H1 (cell line): Measurements from ENCODE around the gene GRM8. TPM values are rescaled to one million over a fixed set of nuclear protein-coding genes. Genes with fewer than 3 reads are reported as not detected.

Experiments used
- CTCF ChIA-PET: fragments of 300-600 bp; sonication (Branson Sonifier 250); formaldehyde crosslinking; loops from one replicate; lab custom pipeline; 2021; ENCODE audit not compliant: partially characterized antibody; lab: Charles Lee
- POLR2A ChIA-PET: fragments of 300-600 bp; sonication (Branson Sonifier 250); formaldehyde crosslinking; loops from one replicate; lab custom pipeline; 2021; ENCODE audit warnings: inconsistent platforms; ENCODE audit not compliant: partially characterized antibody; lab: Charles Lee
- DNase-seq, 2 experiments: peaks; one replicate each; pipeline versions ENCODE4 v3.0.0 to v3.0.0-alpha.2; 2010 to 2022; ENCODE audit warnings: low spot score in 2 of 2, low read depth in 1 of 2, mixed read lengths in 1 of 2
- FAIRE-seq: peaks from 2 replicates; lab custom pipeline; 2011; peaks lifted over from hg19 to GRCh38; lab: Jason Lieb, UNC
- H2AFZ ChIP-seq: 2 replicates; pipeline ENCODE4 v1.8.1; 2012; ENCODE audit warnings: low read length, inconsistent platforms
- H2AK5ac ChIP-seq: 2 replicates; pipeline ENCODE4 v1.6.1; 2013; ENCODE audit warnings: low read depth, low read length
- H2BK120ac ChIP-seq: replicated peaks from 2 replicates; pipeline ENCODE3; 2013; ENCODE audit warnings: low read depth, low read length, inconsistent platforms
- H2BK12ac ChIP-seq: 2 replicates; pipeline ENCODE4 v1.6.1; 2013; ENCODE audit warnings: low read depth, low read length
- H2BK15ac ChIP-seq: 2 replicates; pipeline ENCODE4 v1.6.1; 2013; ENCODE audit warnings: low read length
- H2BK20ac ChIP-seq: 2 replicates; pipeline ENCODE4 v1.6.1; 2013; ENCODE audit warnings: low read length
- H2BK5ac ChIP-seq: 2 replicates; pipeline ENCODE4 v1.6.1; 2013; ENCODE audit warnings: low read depth, low read length
- H3K14ac ChIP-seq: 2 replicates; pipeline ENCODE4 v1.6.1; 2013; ENCODE audit warnings: inconsistent platforms; ENCODE audit not compliant: insufficient read length
- H3K18ac ChIP-seq: 2 replicates; pipeline ENCODE4 v1.6.1; 2013; ENCODE audit warnings: low read length; ENCODE audit errors: extremely low read depth
- H3K23ac ChIP-seq: 2 replicates; pipeline ENCODE4 v1.6.1; 2013; ENCODE audit warnings: inconsistent platforms; ENCODE audit not compliant: insufficient read length
- H3K23me2 ChIP-seq: 2 replicates; pipeline ENCODE4 v1.6.1; 2013; ENCODE audit warnings: low read depth, low read length
- H3K27ac ChIP-seq: 2 replicates; pipeline ENCODE4 v1.6.1; 2011; ENCODE audit warnings: low read depth, low read length, inconsistent platforms
- H3K27me3 ChIP-seq, 4 experiments: replicated peaks in 1 of 4; 1 replicate in 1 of 4; 2 replicates in 3 of 4; pipeline versions ENCODE4 v1.6.1 to v1.8.1; 2011 to 2013; ENCODE audit warnings: low read length in 3 of 4, mild to moderate bottlenecking in 3 of 4, inconsistent platforms in 2 of 4, mixed read lengths in 2 of 4, moderate library complexity in 1 of 4; ENCODE audit not compliant: control insufficient read depth in 3 of 4, insufficient read depth in 3 of 4; ENCODE audit errors: extremely low read depth in 1 of 4
- H3K36me3 ChIP-seq, 4 experiments: 2 replicates each; pipeline versions ENCODE4 v1.6.1 to v1.8.1; 2011 to 2013; ENCODE audit warnings: mild to moderate bottlenecking in 4 of 4, low read length in 3 of 4, moderate library complexity in 2 of 4, control low read depth in 1 of 4, inconsistent platforms in 1 of 4; ENCODE audit not compliant: insufficient read depth in 4 of 4, control insufficient read depth in 2 of 4
- H3K4ac ChIP-seq: replicated peaks from 2 replicates; pipeline ENCODE3; 2013; ENCODE audit warnings: low read length, low read depth, mixed read lengths, inconsistent platforms; ENCODE audit not compliant: insufficient read length
- H3K4me1 ChIP-seq, 4 experiments: replicated peaks in 1 of 4; 1 replicate in 1 of 4; 2 replicates in 3 of 4; pipeline versions ENCODE4 v1.6.1 to v1.8.1; 2011 to 2013; ENCODE audit warnings: low read length in 3 of 4, inconsistent platforms in 2 of 4, mixed read lengths in 1 of 4; ENCODE audit not compliant: insufficient read depth in 4 of 4, control insufficient read depth in 3 of 4
- H3K4me2 ChIP-seq, 2 experiments: 2 replicates each; pipeline versions ENCODE4 v1.6.1 to v1.8.1; 2011 to 2013; ENCODE audit warnings: low read depth in 2 of 2, low read length in 2 of 2, control low read depth in 1 of 2, inconsistent platforms in 1 of 2, mild to moderate bottlenecking in 1 of 2; ENCODE audit not compliant: insufficient read depth in 1 of 2
- H3K4me3 ChIP-seq, 4 experiments: fragments of 200-600, 300-600 bp in 1 of 4; sonication (generic), shearing (Covaris generic), sonication (Bioruptor Twin) in 1 of 4; 2 replicates each; pipeline versions ENCODE4 v1.5.1 to v1.8.1; 2011 to 2016; ENCODE audit warnings: low read length in 4 of 4, low read depth in 3 of 4, control low read depth in 2 of 4, inconsistent platforms in 2 of 4, mild to moderate bottlenecking in 2 of 4, mixed read lengths in 1 of 4, moderate library complexity in 1 of 4; ENCODE audit not compliant: insufficient read depth in 2 of 4; ENCODE audit errors: extremely low read depth in 1 of 4
- H3K56ac ChIP-seq: replicated peaks from 2 replicates; pipeline ENCODE3; 2013; ENCODE audit warnings: low read depth, mild to moderate bottlenecking, mixed read lengths, low read length, inconsistent platforms; ENCODE audit not compliant: insufficient read length
- H3K79me1 ChIP-seq: 2 replicates; pipeline ENCODE4 v1.6.1; 2013; ENCODE audit warnings: low read depth, low read length, control low read depth
- H3K79me2 ChIP-seq, 2 experiments: 2 replicates each; pipeline versions ENCODE4 v1.6.1 to v1.8.1; 2012 to 2013; ENCODE audit warnings: low read length in 2 of 2, mild to moderate bottlenecking in 2 of 2, inconsistent platforms in 1 of 2; ENCODE audit not compliant: insufficient read depth in 2 of 2, control insufficient read depth in 1 of 2
- H3K9ac ChIP-seq, 4 experiments: replicated peaks in 1 of 4; 1 replicate in 1 of 4; 2 replicates in 3 of 4; pipeline versions ENCODE4 v1.6.1 to v1.8.1; 2011 to 2013; ENCODE audit warnings: low read depth in 3 of 4, low read length in 3 of 4, control low read depth in 2 of 4, mild to moderate bottlenecking in 2 of 4, moderate library complexity in 2 of 4, inconsistent platforms in 1 of 4; ENCODE audit errors: extremely low read depth in 1 of 4
- H3K9me3 ChIP-seq, 2 experiments: 2 replicates each; pipeline versions ENCODE4 v1.6.1 to v1.8.1; 2012 to 2013; ENCODE audit warnings: mild to moderate bottlenecking in 2 of 2, moderate library complexity in 2 of 2, control low read depth in 1 of 2, inconsistent platforms in 1 of 2, low read depth in 1 of 2, low read length in 1 of 2, mixed read lengths in 1 of 2; ENCODE audit not compliant: insufficient read depth in 2 of 2
- H4K20me1 ChIP-seq, 2 experiments: replicated peaks in 1 of 2; 2 replicates each; pipeline versions ENCODE3 to v1.8.1; 2011 to 2013; ENCODE audit warnings: inconsistent platforms in 2 of 2, low read length in 2 of 2, mild to moderate bottlenecking in 1 of 2; ENCODE audit not compliant: insufficient read depth in 2 of 2, control insufficient read depth in 1 of 2
- H4K5ac ChIP-seq: 2 replicates; pipeline ENCODE4 v1.6.1; 2013; ENCODE audit warnings: low read length, low read depth, mixed read lengths, inconsistent platforms; ENCODE audit not compliant: insufficient read length
- H4K8ac ChIP-seq: 2 replicates; pipeline ENCODE4 v1.8.0; 2013; ENCODE audit warnings: mild to moderate bottlenecking, moderate library complexity, low read length, inconsistent platforms; ENCODE audit not compliant: insufficient read depth; ENCODE audit errors: extremely low read depth
- H4K91ac ChIP-seq: replicated peaks from 2 replicates; pipeline ENCODE3; 2013; ENCODE audit warnings: low read length, mixed read lengths, inconsistent platforms; ENCODE audit not compliant: insufficient read length
- ATF3 ChIP-seq: IDR thresholded peaks from 2 replicates; pipeline ENCODE4 v1.6.1; 2011; ENCODE audit warnings: low read depth, mild to moderate bottlenecking, low read length; ENCODE audit not compliant: insufficient read depth
- GABPA ChIP-seq: IDR thresholded peaks from 2 replicates; pipeline ENCODE4 v1.6.1; 2011; ENCODE audit warnings: mild to moderate bottlenecking, low read length, moderate library complexity, borderline replicate concordance; ENCODE audit not compliant: insufficient read depth
- GTF2F1 ChIP-seq: IDR thresholded peaks from 2 replicates; pipeline ENCODE4 v1.6.1; 2012; ENCODE audit warnings: low read depth, low read length, improper control_type of control experiment, borderline replicate concordance
- JUND ChIP-seq: IDR thresholded peaks from 2 replicates; pipeline ENCODE4 v1.6.1; 2011; ENCODE audit warnings: mild to moderate bottlenecking, improper control_type of control experiment, low read length
- POLR2AphosphoS5 ChIP-seq: IDR thresholded peaks from 2 replicates; pipeline ENCODE4 v1.6.1; 2011; ENCODE audit warnings: low read depth, low read length
- POU5F1 ChIP-seq: IDR thresholded peaks from 2 replicates; pipeline ENCODE4 v1.6.1; 2011; ENCODE audit warnings: low read depth, mild to moderate bottlenecking, low read length, moderate library complexity
- RAD21 ChIP-seq, 2 experiments: IDR thresholded peaks in 1 of 2; conservative IDR thresholded peaks in 1 of 2; 2 replicates each; pipeline ENCODE4 v1.6.1; 2011; ENCODE audit warnings: low read depth in 2 of 2, low read length in 2 of 2, improper control_type of control experiment in 1 of 2, inconsistent platforms in 1 of 2, mild to moderate bottlenecking in 1 of 2, moderate library complexity in 1 of 2
- RBBP5 ChIP-seq: IDR thresholded peaks from 2 replicates; pipeline ENCODE4 v1.7.1; 2012; ENCODE audit warnings: low read depth, mild to moderate bottlenecking, inconsistent platforms, low read length, moderate library complexity, borderline replicate concordance
- RFX5 ChIP-seq: IDR thresholded peaks from 2 replicates; pipeline ENCODE4 v1.6.1; 2011; ENCODE audit warnings: low read depth, low read length, improper control_type of control experiment, borderline replicate concordance
- SAP30 ChIP-seq: fragments of 300-600 bp; sonication (generic); IDR thresholded peaks from 2 replicates; pipeline ENCODE4 v1.7.1; 2012; ENCODE audit warnings: low read length, moderate library complexity, mild to moderate bottlenecking, inconsistent platforms; ENCODE audit not compliant: insufficient read depth, insufficient replicate concordance
- SIN3A ChIP-seq, 2 experiments: IDR thresholded peaks in 1 of 2; conservative IDR thresholded peaks in 1 of 2; 2 replicates each; pipeline ENCODE4 v1.6.1; 2011 to 2012; ENCODE audit warnings: low read length in 2 of 2, improper control_type of control experiment in 1 of 2, low read depth in 1 of 2, mild to moderate bottlenecking in 1 of 2
- SP1 ChIP-seq: IDR thresholded peaks from 2 replicates; pipeline ENCODE4 v1.6.1; 2011; ENCODE audit warnings: low read depth, low read length
- WGBS, 2 experiments: shearing (Covaris generic) in 1 of 2; methylation state at CpG; one replicate each; pipeline versions ENCODE4 v1.1.6 to v1.1.7; 2013 to 2015; ENCODE audit warnings: low lambda C conversion rate in 2 of 2, mixed read lengths in 2 of 2, inconsistent platforms in 1 of 2, low coverage in 1 of 2, missing lambda C conversion rate in 1 of 2; ENCODE audit not compliant: insufficient replicate concordance in 2 of 2, insufficient coverage in 1 of 2, insufficient read length in 1 of 2; ENCODE audit errors: extremely low coverage in 1 of 2, missing lambda C conversion rate in 1 of 2; 5-methylcytosine and 5-hydroxymethylcytosine counted together
- polyA plus RNA-seq, 7 experiments: library from polyadenylated mRNA; depleted of rRNA in 3 of 7; stranded (reverse) in 5 of 7; unstranded in 2 of 7; fragments of >200 nt in 5 of 7; fragments of 200-250 nt in 2 of 7; gene quantifications; 1 replicate in 5 of 7; 2 replicates in 1 of 7; 4 replicates in 1 of 7; pipeline versions ENCODE4 v1.2.1 to v1.2.3, GENCODE V29; 2011 to 2013; ENCODE audit warnings: missing spikeins in 2 of 7, mixed read lengths in 2 of 7
- total RNA-seq: library from RNA; stranded (reverse); fragmentation: NEBNext Ultra II Directional; extraction: Animal tissue kit (Norgen Biotek cat#: 25700); gene quantifications from 2 replicates; pipeline ENCODE4 v1.2.1, GENCODE V29; 2021

Gene GRM8
- total and polyA plus RNA-seq, 2 of the 8 experiments (the other 6 are each of a cell fraction or from before 2014, with no cell fraction given) = 2.6 to 2.8 TPM

- no peak overlapping the region for H3K56ac ChIP-seq
- H3K9me3 ChIP-seq = no peaks in the 10 kb centered on the region; a peak in 1 of 4 replicates
- no peak overlapping the region for H2BK12ac ChIP-seq
- CTCF ChIA-PET = interaction anchor here (1.9 kb wide), 1 partner anchor 257 kb away, joined by 6 read pairs; no protein-coding TSS in a partner anchor
- H3K4me2 ChIP-seq = no peak overlapping the region
- no peak overlapping the region for H2BK120ac ChIP-seq
- no peaks in the 10 kb centered on the region for H3K27me3 ChIP-seq
- no peak overlapping the region for H3K23ac ChIP-seq
- H3K4ac ChIP-seq = no peak overlapping the region
- no peak overlapping the region for H3K4me3 ChIP-seq
- no peak for DNase-seq
- no peak overlapping the region for H4K5ac ChIP-seq
- no peaks in the 10 kb centered on the region for H3K36me3 ChIP-seq
- WGBS, 2 experiments = 81% methylated on average over 5 of the region's 6 CpGs; no CpG with 5 or more reads in 1 of the 2 experiments
- no peaks in the 10 kb centered on the region for H3K79me1 ChIP-seq
- no peak overlapping the region for H3K27ac ChIP-seq
- H2AK5ac ChIP-seq = no peak overlapping the region
- POLR2A ChIA-PET = no interaction called here
- no peak overlapping the region for H2AFZ ChIP-seq
- no peaks in the 10 kb centered on the region for H3K23me2 ChIP-seq
- no peaks in the 10 kb centered on the region for H4K20me1 ChIP-seq
- no peak overlapping the region for H3K18ac ChIP-seq
- no peak overlapping the region for H4K91ac ChIP-seq
- H4K8ac ChIP-seq = no peak overlapping the region
- H3K79me2 ChIP-seq = no peaks in the 10 kb centered on the region
- no peaks in the 10 kb centered on the region for H3K4me1 ChIP-seq
- no peak overlapping the region for H3K9ac ChIP-seq
- H2BK5ac ChIP-seq = no peak overlapping the region
- H2BK20ac ChIP-seq = no peak overlapping the region
- no peak overlapping the region for H2BK15ac ChIP-seq
- FAIRE-seq = no peak
- no peak overlapping the region for H3K14ac ChIP-seq
- TF ChIP-seq GTF2F1 = no peak
- no peak for TF ChIP-seq SP1
- TF ChIP-seq SIN3A (conservative IDR thresholded peaks at IDR 0.05 in 1 of 2, IDR thresholded peaks at IDR 0.05 in 1 of 2; ENCODE audit: low read depth in 1 of 2, low read length in 2 of 2) = no peak
- no peak for TF ChIP-seq RBBP5
- no peak for TF ChIP-seq GABPA
- TF ChIP-seq POU5F1 = no peak
- TF ChIP-seq POLR2AphosphoS5 = no peak
- no peak for TF ChIP-seq RAD21 (IDR thresholded peaks at IDR 0.05 in 1 of 2, conservative IDR thresholded peaks at IDR 0.05 in 1 of 2; ENCODE audit: low read depth in 2 of 2, low read length in 2 of 2)
- no peak for TF ChIP-seq SAP30
- no peak for TF ChIP-seq RFX5
- TF ChIP-seq ATF3 = no peak
- no peak for TF ChIP-seq JUND
These were observed 193.3 kb downstream of the GRM8 start for GRCh38 chr7:127059475-127059874.
